ENCODE results near the gene GHR. TPM values are rescaled to one million over a fixed set of nuclear protein-coding genes. Genes with fewer than 3 reads are reported as not detected.
A peak's percentile ranks its signal among the peaks of the same experiment; 100 is the strongest.

Gene GHR
- total RNA-seq, 4 donors from 2014 or later = 6.5 to 27.2 (median 9.6) TPM

DNA sequence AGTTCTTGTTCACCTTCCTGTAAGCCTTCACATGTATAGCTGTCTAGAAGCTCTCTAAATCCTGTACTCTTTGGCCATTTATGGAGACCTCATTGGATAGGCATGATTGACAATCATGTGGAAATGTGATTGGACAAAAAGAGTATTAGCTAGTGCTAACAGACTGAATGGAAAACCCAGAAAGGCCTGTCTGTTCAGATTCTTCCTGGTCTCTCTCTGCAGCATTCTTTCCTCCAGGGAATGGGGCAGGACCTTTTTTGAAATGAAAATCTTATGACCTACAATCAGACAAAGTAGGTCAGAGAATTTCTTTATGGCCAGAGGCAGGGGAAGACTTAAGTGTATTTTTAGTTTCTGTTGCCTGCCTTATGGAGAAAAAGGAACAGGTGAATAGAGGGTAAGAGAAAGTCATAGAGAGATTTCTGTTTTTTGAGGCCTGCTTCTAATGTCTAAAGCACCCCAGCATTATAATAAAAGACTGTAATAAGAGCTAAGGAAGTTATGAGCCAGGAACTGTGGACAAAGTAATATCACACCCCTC lies 181.0 kb downstream of the GHR start:
- Histone ChIP-seq H3K4me3 (no peak overlapping the region), H3K4me1 (peaks cover 0 to 23% (median 0%) of the 10 kb centered on the region in 3 donors), H3K27me3 (no peaks in the 10 kb centered on the region), H3K27ac (no peak overlapping the region), H3K36me3 (no peaks in the 10 kb centered on the region), H3K9me3 (no peaks in the 10 kb centered on the region)
- no peak for TF ChIP-seq POLR2AphosphoS5 (IDR thresholded peaks at IDR 0.05)
- TF ChIP-seq, protein P1, sequence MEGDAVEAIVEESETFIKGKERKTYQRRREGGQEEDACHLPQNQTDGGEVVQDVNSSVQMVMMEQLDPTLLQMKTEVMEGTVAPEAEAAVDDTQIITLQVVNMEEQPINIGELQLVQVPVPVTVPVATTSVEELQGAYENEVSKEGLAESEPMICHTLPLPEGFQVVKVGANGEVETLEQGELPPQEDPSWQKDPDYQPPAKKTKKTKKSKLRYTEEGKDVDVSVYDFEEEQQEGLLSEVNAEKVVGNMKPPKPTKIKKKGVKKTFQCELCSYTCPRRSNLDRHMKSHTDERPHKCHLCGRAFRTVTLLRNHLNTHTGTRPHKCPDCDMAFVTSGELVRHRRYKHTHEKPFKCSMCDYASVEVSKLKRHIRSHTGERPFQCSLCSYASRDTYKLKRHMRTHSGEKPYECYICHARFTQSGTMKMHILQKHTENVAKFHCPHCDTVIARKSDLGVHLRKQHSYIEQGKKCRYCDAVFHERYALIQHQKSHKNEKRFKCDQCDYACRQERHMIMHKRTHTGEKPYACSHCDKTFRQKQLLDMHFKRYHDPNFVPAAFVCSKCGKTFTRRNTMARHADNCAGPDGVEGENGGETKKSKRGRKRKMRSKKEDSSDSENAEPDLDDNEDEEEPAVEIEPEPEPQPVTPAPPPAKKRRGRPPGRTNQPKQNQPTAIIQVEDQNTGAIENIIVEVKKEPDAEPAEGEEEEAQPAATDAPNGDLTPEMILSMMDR (IDR thresholded peaks at IDR 0.05) = no peak
- no peak for TF ChIP-seq EP300 (IDR thresholded peaks at IDR 0.05)
- TF ChIP-seq POLR2A (IDR thresholded peaks at IDR 0.05) = no peak
- ATAC-seq = no peak

DNA sequence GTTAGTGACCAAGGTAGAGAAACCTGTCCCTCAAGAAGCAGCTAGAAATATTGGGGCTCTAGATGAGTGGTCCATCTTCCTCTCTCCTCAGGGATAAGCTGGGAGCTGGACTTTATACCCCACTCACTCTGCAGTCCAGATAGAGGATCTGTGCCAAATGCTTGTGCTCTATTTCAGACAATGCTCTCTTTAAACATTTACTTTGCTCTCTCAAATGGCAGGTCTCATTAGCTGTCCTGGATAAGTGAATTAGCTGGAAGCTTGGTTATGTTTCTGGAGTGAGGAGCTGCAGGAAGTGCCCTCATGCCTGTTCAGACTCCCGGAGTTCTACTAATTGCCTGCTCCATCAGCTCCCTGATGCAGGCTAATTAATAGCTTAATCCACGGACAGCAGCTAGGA lies 182.3 kb downstream of the GHR start:
- no peak for ATAC-seq
- H3K27ac ChIP-seq = no peak overlapping the region
- no peak for TF ChIP-seq EP300 (IDR thresholded peaks at IDR 0.05)
- TF ChIP-seq POLR2A (IDR thresholded peaks at IDR 0.05) = no peak
- TF ChIP-seq, protein P1 (IDR thresholded peaks at IDR 0.05) = no peak
- no peak for TF ChIP-seq POLR2AphosphoS5 (IDR thresholded peaks at IDR 0.05)
- 43% methylated on average over 1 of the region's 2 CpGs; no CpG with 5 or more reads in 1 of the 2 donors for WGBS, 2 donors (ENCODE audit: low coverage in 1 of 2)
- H3K4me3 ChIP-seq = no peak overlapping the region
- no peaks in the 10 kb centered on the region for H3K9me3 ChIP-seq
- no peaks in the 10 kb centered on the region for H3K27me3 ChIP-seq
- peaks cover 0 to 23% (median 0%) of the 10 kb centered on the region in 3 donors for H3K4me1 ChIP-seq
- H3K36me3 ChIP-seq = no peaks in the 10 kb centered on the region

DNA sequence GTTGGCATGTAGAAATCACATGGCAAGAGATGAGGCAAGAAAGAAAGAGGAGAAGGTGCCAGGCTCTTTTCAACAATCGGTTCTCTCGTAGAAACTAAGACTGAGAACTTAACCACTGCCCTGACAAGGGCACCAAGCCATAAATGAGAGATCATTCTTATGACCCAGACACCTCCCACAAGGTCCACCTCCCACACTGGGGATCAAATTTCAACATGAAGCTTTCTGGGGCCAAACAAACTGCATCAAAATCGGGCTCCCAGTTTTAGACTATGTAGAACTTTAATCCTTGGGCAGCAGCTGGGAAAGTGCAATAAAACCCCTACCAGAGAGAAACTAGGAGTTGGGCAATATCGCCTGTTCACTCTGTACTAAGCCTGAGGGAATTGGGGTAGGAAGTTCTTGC lies 183.2 kb downstream of the GHR start:
- no peak for ATAC-seq
- no peaks in the 10 kb centered on the region for H3K27me3 ChIP-seq
- H3K27ac ChIP-seq = no peak overlapping the region
- TF ChIP-seq POLR2AphosphoS5 (IDR thresholded peaks at IDR 0.05) (no peak), POLR2A (IDR thresholded peaks at IDR 0.05) (no peak), EP300 (IDR thresholded peaks at IDR 0.05) (no peak)
- TF ChIP-seq, protein P1 (IDR thresholded peaks at IDR 0.05) = no peak
- no peaks in the 10 kb centered on the region for H3K9me3 ChIP-seq
- 60 to 71% methylated on average over 2 to 4 of the region's 4 CpGs for WGBS, 2 donors (ENCODE audit: low coverage in 1 of 2)
- H3K4me3 ChIP-seq = no peak overlapping the region
- peaks cover 0 to 21% (median 0%) of the 10 kb centered on the region in 3 donors for H3K4me1 ChIP-seq
- H3K36me3 ChIP-seq = no peaks in the 10 kb centered on the region

DNA sequence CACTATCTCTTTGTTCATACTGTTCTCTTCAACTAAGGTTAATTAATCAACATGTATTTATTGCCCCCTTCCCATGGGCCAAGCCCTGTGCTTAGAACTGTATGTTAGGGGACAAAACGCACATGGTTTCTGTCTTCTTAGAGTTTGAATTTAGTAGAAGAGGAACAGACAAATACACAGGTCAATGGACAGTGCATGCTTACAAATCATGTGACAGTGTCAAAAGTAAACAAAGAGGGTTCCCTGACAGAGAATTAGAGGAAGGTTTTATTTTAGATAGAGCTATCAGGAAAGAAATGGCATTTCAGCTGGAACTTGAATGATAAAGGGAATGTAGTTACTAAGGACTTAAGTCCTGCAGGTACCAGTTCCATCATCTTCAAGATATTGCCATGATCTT lies 188.2 kb downstream of the GHR start:
- H3K27ac ChIP-seq = no peak overlapping the region
- no peak for ATAC-seq
- no peaks in the 10 kb centered on the region for H3K27me3 ChIP-seq
- H3K4me3 ChIP-seq = no peak overlapping the region
- H3K4me1 ChIP-seq = peaks cover 0 to 32% (median 2%) of the 10 kb centered on the region in 3 donors
- H3K9me3 ChIP-seq = no peaks in the 10 kb centered on the region
- 78% methylated on average over 1 of the region's 1 CpG; no CpG with 5 or more reads in 1 of the 2 donors for WGBS, 2 donors (ENCODE audit: low coverage in 1 of 2)
- no peaks in the 10 kb centered on the region for H3K36me3 ChIP-seq
- TF ChIP-seq EP300 (IDR thresholded peaks at IDR 0.05) = no peak
- no peak for TF ChIP-seq POLR2A (IDR thresholded peaks at IDR 0.05)
- TF ChIP-seq, protein P1 (IDR thresholded peaks at IDR 0.05) = no peak
- no peak for TF ChIP-seq POLR2AphosphoS5 (IDR thresholded peaks at IDR 0.05)

DNA sequence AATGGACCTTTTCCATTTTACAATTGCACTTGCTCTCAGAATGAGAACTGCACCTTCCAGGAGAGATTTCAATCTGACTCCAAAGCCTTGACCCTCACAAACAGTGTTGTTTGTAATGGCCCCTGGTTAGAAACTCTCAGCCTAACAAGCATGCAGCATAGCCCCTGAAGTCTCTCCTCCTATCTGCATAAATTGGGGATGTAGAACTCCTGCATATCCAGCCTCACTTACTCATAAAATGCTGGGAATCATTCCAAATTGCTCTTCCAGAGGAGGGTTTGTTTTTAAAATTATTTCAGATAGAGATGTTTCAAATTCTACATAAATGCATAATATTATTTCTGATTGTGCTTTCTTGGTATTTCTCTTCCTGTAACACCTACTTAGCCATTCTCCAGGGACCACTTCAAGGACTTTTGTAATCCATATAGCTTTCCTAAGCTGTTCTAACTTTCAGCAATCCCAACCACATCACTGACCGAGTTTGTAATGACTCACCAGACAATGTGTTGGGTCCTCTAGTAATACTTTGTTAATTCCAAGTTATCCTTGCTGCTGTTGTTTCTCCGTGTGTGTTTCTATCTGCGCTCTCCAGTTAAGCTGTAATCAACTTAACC lies 189.6 kb downstream of the GHR start:
- TF ChIP-seq EP300 (IDR thresholded peaks at IDR 0.05) = no peak
- TF ChIP-seq, protein P1 (IDR thresholded peaks at IDR 0.05) = no peak
- no peak for TF ChIP-seq POLR2AphosphoS5 (IDR thresholded peaks at IDR 0.05)
- no peak for TF ChIP-seq POLR2A (IDR thresholded peaks at IDR 0.05)
- WGBS, 2 donors (ENCODE audit: low coverage in 1 of 2) = 37 to 57% methylated on average over 1 to 3 of the region's 3 CpGs
- Histone ChIP-seq H3K4me3 (no peak overlapping the region), H3K27ac (no peak overlapping the region), H3K36me3 (no peaks in the 10 kb centered on the region), H3K9me3 (no peaks in the 10 kb centered on the region), H3K4me1 (peaks cover 0 to 32% (median 2%) of the 10 kb centered on the region in 3 donors), H3K27me3 (no peaks in the 10 kb centered on the region)
- peak; percentile 49 for ATAC-seq
